IMR-90 (cell line): ENCODE data around the gene VSIG10L. TPM values are rescaled to one million over a fixed set of nuclear protein-coding genes. Genes with fewer than 3 reads are reported as not detected.

ENCODE experiments used
- ATAC-seq: fragments of 200-7000 bp; cut with Tn5 transposase; 2 replicates; pipeline ENCODE4 v1.9.1; 2020; ENCODE audit warnings: low read depth, mild to moderate bottlenecking, moderate library complexity
- BruUV-seq: library from RNA; stranded (reverse); fragments of 400-500 nt; replicated peaks from 2 replicates; lab custom pipeline; 2021; lab: Mats Ljungman, UMichigan
- CTCF ChIA-PET: fragments of 300-600 bp; formaldehyde crosslinking; extraction: SDS; loops from one replicate; lab custom pipeline; 2021; ENCODE audit warnings: antibody characterized with exemption; lab: Yijun Ruan, JAX
- POLR2A ChIA-PET: fragments of 300-600 bp; sonication (Branson Sonifier 250); formaldehyde crosslinking; loops from one replicate; lab custom pipeline; 2022; ENCODE audit warnings: antibody characterized with exemption; ENCODE audit not compliant: unreplicated experiment; lab: Charles Lee
- DNase-seq: peaks from one replicate; pipeline ENCODE4 v3.0.0; 2013
- H2AFZ ChIP-seq: replicated peaks from 2 replicates; pipeline ENCODE3; 2013; ENCODE audit warnings: low read length, mild to moderate bottlenecking; ENCODE audit not compliant: poor library complexity
- H2AK5ac ChIP-seq: 2 replicates; pipeline ENCODE4 v1.6.1; 2013; ENCODE audit warnings: low read depth, low read length, inconsistent platforms
- H2AK9ac ChIP-seq: replicated peaks from 2 replicates; pipeline ENCODE3; 2013; ENCODE audit warnings: mild to moderate bottlenecking, low read depth, low read length, moderate library complexity; ENCODE audit not compliant: poor library complexity
- H2BK120ac ChIP-seq: 2 replicates; pipeline ENCODE4 v1.6.1; 2013; ENCODE audit warnings: low read depth, low read length, inconsistent platforms
- H2BK15ac ChIP-seq: 3 replicates; pipeline ENCODE4 v1.6.1; 2013; ENCODE audit warnings: low read depth, low read length, inconsistent platforms
- H2BK20ac ChIP-seq: 2 replicates; pipeline ENCODE4 v1.6.1; 2013; ENCODE audit warnings: low read depth, mild to moderate bottlenecking, inconsistent platforms, low read length, moderate library complexity
- H2BK5ac ChIP-seq: 2 replicates; pipeline ENCODE4 v1.6.1; 2013; ENCODE audit warnings: mild to moderate bottlenecking, low read depth, low read length, inconsistent platforms; ENCODE audit not compliant: poor library complexity, severe bottlenecking
- H3K14ac ChIP-seq: replicated peaks from 2 replicates; pipeline ENCODE4 v1.6.1; 2013; ENCODE audit warnings: low read depth, low read length, inconsistent platforms
- H3K18ac ChIP-seq: 2 replicates; pipeline ENCODE4 v1.6.1; 2013; ENCODE audit warnings: low read depth, low read length, control low read depth
- H3K23ac ChIP-seq: 2 replicates; pipeline ENCODE4 v1.6.1; 2013; ENCODE audit warnings: low read depth, low read length, inconsistent platforms
- H3K27ac ChIP-seq: 2 replicates; pipeline ENCODE4 v1.5.1; 2013; ENCODE audit warnings: mild to moderate bottlenecking, control low read depth, low read length; ENCODE audit not compliant: insufficient read depth
- H3K27me3 ChIP-seq: 2 replicates; pipeline ENCODE4 v1.6.1; 2013; ENCODE audit warnings: low read length; ENCODE audit not compliant: control insufficient read depth, insufficient read depth
- H3K36me3 ChIP-seq: 2 replicates; pipeline ENCODE4 v1.6.1; 2013; ENCODE audit warnings: low read length, mixed read lengths; ENCODE audit not compliant: control insufficient read depth, insufficient read depth
- H3K4ac ChIP-seq: 2 replicates; pipeline ENCODE4 v1.6.1; 2013; ENCODE audit warnings: low read depth, low read length, inconsistent platforms
- H3K4me1 ChIP-seq: 2 replicates; pipeline ENCODE4 v1.6.1; 2013; ENCODE audit warnings: low read length, mixed read lengths; ENCODE audit not compliant: control insufficient read depth, insufficient read depth
- H3K4me2 ChIP-seq: 2 replicates; pipeline ENCODE4 v1.6.1; 2013; ENCODE audit warnings: low read depth, mild to moderate bottlenecking, control low read depth, low read length, moderate library complexity
- H3K4me3 ChIP-seq: 2 replicates; pipeline ENCODE4 v1.5.1; 2013; ENCODE audit warnings: low read depth, mild to moderate bottlenecking, control low read depth, low read length, moderate library complexity; ENCODE audit not compliant: insufficient read depth
- H3K56ac ChIP-seq: 2 replicates; pipeline ENCODE4 v1.6.1; 2013; ENCODE audit warnings: low read length, inconsistent platforms; ENCODE audit not compliant: insufficient read depth; ENCODE audit errors: extremely low read depth
- H3K79me1 ChIP-seq, 2 experiments: 2 replicates each; pipeline ENCODE4 v1.6.1; 2013; ENCODE audit warnings: low read length in 2 of 2, inconsistent platforms in 1 of 2, low read depth in 1 of 2
- H3K9ac ChIP-seq: 2 replicates; pipeline ENCODE4 v1.6.1; 2013; ENCODE audit warnings: low read depth, low read length, control low read depth
- H3K9me1 ChIP-seq: 2 replicates; pipeline ENCODE4 v1.6.1; 2013; ENCODE audit warnings: low read length, inconsistent platforms; ENCODE audit not compliant: insufficient read depth
- H3K9me3 ChIP-seq: 2 replicates; pipeline ENCODE4 v1.6.1; 2013; ENCODE audit warnings: low read length; ENCODE audit not compliant: control insufficient read depth, insufficient read depth
- H4K20me1 ChIP-seq: 2 replicates; pipeline ENCODE4 v1.6.1; 2013; ENCODE audit warnings: low read length, inconsistent platforms; ENCODE audit not compliant: insufficient read depth
- H4K5ac ChIP-seq: 2 replicates; pipeline ENCODE4 v1.6.1; 2013; ENCODE audit warnings: mild to moderate bottlenecking, low read depth, low read length, control low read depth
- H4K8ac ChIP-seq, 2 experiments: 2 replicates each; pipeline ENCODE4 v1.6.1; 2013; ENCODE audit warnings: low read depth in 2 of 2, low read length in 2 of 2, control low read depth in 1 of 2, inconsistent platforms in 1 of 2
- H4K91ac ChIP-seq: 2 replicates; pipeline ENCODE4 v1.6.1; 2013; ENCODE audit warnings: low read depth, low read length, inconsistent platforms; ENCODE audit not compliant: insufficient read depth
- MAFK ChIP-seq: IDR thresholded peaks from 2 replicates; pipeline ENCODE4 v1.6.1; 2012; ENCODE audit warnings: low read depth, low read length, improper control_type of control experiment
- NFE2L2 ChIP-seq: fragments of 150-350 bp; IDR thresholded peaks from 2 replicates; pipeline ENCODE4 v1.6.1; 2016; ENCODE audit warnings: low read depth, mild to moderate bottlenecking, low read length
- WGBS, 2 experiments: methylation state at CpG; one replicate each; pipeline versions ENCODE4 v1.1.5 to v1.1.7; 2013; ENCODE audit warnings: missing lambda C conversion rate in 2 of 2; ENCODE audit not compliant: insufficient read length in 1 of 2; ENCODE audit errors: extremely low coverage in 2 of 2; 5-methylcytosine and 5-hydroxymethylcytosine counted together
- dilution Hi-C: fragments of 300-500 bp; cut with HindIII; formaldehyde crosslinking; loops from one replicate; pipeline ENCODE4 v1.14.3; 2018; ENCODE audit warnings: low sequenced_read_pairs; ENCODE audit not compliant: unreplicated experiment
- in situ Hi-C: fragments of 300-500 bp; cut with MboI; formaldehyde crosslinking; loops from 3 replicates; pipeline ENCODE4 v1.14.3; 2019; ENCODE audit warnings: low sequenced_read_pairs, inconsistent platforms, mixed read lengths
- intact Hi-C: fragments of 100-400 bp; cut with micrococcal nuclease; formaldehyde crosslinking; loops from 2 replicates; pipeline ENCODE4 v1.10.0; 2022
- polyA plus RNA-seq, 3 experiments: library from polyadenylated mRNA; depleted of rRNA; stranded (reverse); fragments of >200 nt; gene quantifications; 2 replicates each; pipeline ENCODE4 v1.2.3, GENCODE V29; 2012; ENCODE audit warnings: low replicate concordance in 1 of 3
- total RNA-seq: library from RNA; depleted of rRNA; stranded (reverse); fragments of >200 nt; gene quantifications from 2 replicates; pipeline ENCODE4 v1.2.3, GENCODE V29; 2012
- TF ChIP-seq, protein P1 (sequence below): conservative IDR thresholded peaks from 2 replicates; pipeline ENCODE4 v1.5.1; 2012; ENCODE audit warnings: mild to moderate bottlenecking, low read depth, low read length, improper control_type of control experiment

Gene VSIG10L
- total and polyA plus RNA-seq, 2 of the 4 experiments (the other 2 are of a cell fraction), result 0.18 to 1.2 TPM

- dilution Hi-C loops, result no loop called here
- intact Hi-C loops, result no loop called here
These were observed 12.3 kb upstream of the VSIG10L start for GRCh38 chr19:51354103-51354741.

More at GRCh38 chr19:51354103-51354741, 12.3 kb upstream of the VSIG10L start:
- Histone ChIP-seq H3K23ac (no peak overlapping the region), H4K91ac (no peak overlapping the region), H4K8ac (no peak overlapping the region), H2BK5ac (no peak overlapping the region), H2AK5ac (no peak overlapping the region), H2BK15ac (no peak overlapping the region), H3K36me3 (peaks cover 16% of the 10 kb centered on the region), H3K9me3 (no peaks in the 10 kb centered on the region; the same call in 1 of the 2 replicates), H3K4me2 (no peak overlapping the region), H3K27me3 (no peaks in the 10 kb centered on the region), H4K20me1 (no peaks in the 10 kb centered on the region; the same call in 1 of the 2 replicates), H3K79me1 (peaks cover 5 to 6% of the 10 kb centered on the region in 2 experiments; a peak in 2 of 4 replicates), H2AK9ac (no peak overlapping the region), H3K4ac (no peak overlapping the region), H3K9ac (no peak overlapping the region), H3K4me3 (no peak overlapping the region), H3K4me1 (peaks cover 8% of the 10 kb centered on the region), H4K5ac (no peak overlapping the region), H2AFZ (no peak overlapping the region), H3K56ac (no peak overlapping the region), H3K9me1 (no peaks in the 10 kb centered on the region), H3K14ac (no peak overlapping the region), H3K18ac (no peak overlapping the region), H2BK120ac (no peak overlapping the region), H3K27ac (no peak overlapping the region), H2BK20ac (no peak overlapping the region; the same call in 1 of the 2 replicates)
- WGBS, 2 experiments, result no CpG with 5 or more reads among the region's 12 CpGs
- ATAC-seq, result no peak
- in situ Hi-C loops, result no loop called here
- DNase-seq, result no peak
- TF ChIP-seq, protein P1, sequence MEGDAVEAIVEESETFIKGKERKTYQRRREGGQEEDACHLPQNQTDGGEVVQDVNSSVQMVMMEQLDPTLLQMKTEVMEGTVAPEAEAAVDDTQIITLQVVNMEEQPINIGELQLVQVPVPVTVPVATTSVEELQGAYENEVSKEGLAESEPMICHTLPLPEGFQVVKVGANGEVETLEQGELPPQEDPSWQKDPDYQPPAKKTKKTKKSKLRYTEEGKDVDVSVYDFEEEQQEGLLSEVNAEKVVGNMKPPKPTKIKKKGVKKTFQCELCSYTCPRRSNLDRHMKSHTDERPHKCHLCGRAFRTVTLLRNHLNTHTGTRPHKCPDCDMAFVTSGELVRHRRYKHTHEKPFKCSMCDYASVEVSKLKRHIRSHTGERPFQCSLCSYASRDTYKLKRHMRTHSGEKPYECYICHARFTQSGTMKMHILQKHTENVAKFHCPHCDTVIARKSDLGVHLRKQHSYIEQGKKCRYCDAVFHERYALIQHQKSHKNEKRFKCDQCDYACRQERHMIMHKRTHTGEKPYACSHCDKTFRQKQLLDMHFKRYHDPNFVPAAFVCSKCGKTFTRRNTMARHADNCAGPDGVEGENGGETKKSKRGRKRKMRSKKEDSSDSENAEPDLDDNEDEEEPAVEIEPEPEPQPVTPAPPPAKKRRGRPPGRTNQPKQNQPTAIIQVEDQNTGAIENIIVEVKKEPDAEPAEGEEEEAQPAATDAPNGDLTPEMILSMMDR, result no peak
- no peak for TF ChIP-seq MAFK
- no peak for TF ChIP-seq NFE2L2
- ChIA-PET CTCF (no interaction called here), POLR2A (no interaction called here)
- BruUV-seq, result no TSS peak
